Kidney epithelial cell (primary cell): ENCODE data around the gene MAGI3. TPM values are rescaled to one million over a fixed set of nuclear protein-coding genes. Genes with fewer than 3 reads are reported as not detected.
"Not testable (repeated sequence)": the region's sequence is repeated elsewhere in the genome, so short reads cannot be mapped to it uniquely, and the experiment has no call there.

Experiments used
- DNase-seq: peaks from one replicate; pipeline ENCODE4 v3.0.0-alpha.2; 2010; ENCODE audit warnings: low read depth
- H3K27me3 ChIP-seq: 2 replicates; pipeline ENCODE4 v1.6.0; 2011; ENCODE audit warnings: low read length; ENCODE audit not compliant: control insufficient read depth, insufficient read depth
- H3K36me3 ChIP-seq: 2 replicates; pipeline ENCODE4 v1.5.1; 2011; ENCODE audit warnings: low read length; ENCODE audit not compliant: control insufficient read depth, insufficient read depth
- H3K4me3 ChIP-seq: 2 replicates; pipeline ENCODE4 v1.5.1; 2011; ENCODE audit warnings: low read depth, mild to moderate bottlenecking, control low read depth, low read length
- total RNA-seq: library from RNA; depleted of rRNA; stranded (reverse); fragments of >200 nt; gene quantifications from 2 replicates; pipeline ENCODE4 v1.2.3, GENCODE V29; 2015
- TF ChIP-seq, protein P1 (sequence below): IDR thresholded peaks from 2 replicates; pipeline ENCODE4 v1.5.1; 2011; ENCODE audit warnings: mild to moderate bottlenecking, moderate library complexity, low read length, control low read depth, inconsistent platforms; ENCODE audit not compliant: insufficient read depth, poor library complexity, severe bottlenecking

Gene MAGI3
- total RNA-seq, 1 donor from 2014 or later: 3.7 TPM

DNA sequence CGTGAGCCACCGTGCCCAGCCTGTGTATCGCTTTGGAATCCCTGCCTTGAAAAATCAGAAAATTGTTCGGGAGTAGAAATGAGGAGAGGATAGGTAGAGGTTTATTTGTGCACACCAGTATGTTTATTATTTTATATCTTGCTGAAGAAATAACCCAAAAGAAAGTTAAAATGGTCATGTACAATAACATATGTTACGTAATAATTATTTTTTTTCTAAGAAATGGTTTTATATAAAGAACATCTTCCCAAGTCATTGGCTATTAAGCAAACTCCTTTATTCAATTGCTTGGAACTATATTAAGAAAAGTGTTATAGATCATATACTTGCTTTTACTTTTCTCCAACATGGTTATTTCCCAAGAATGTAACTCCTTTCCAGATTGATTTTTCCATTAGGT, 197.2 kb downstream of the MAGI3 start:
- DNase-seq: no peak
- Histone ChIP-seq H3K4me3 (no peak overlapping the region), H3K27me3 (no peaks in the 10 kb centered on the region), H3K36me3 (no peaks in the 10 kb centered on the region)
- TF ChIP-seq, protein P1, sequence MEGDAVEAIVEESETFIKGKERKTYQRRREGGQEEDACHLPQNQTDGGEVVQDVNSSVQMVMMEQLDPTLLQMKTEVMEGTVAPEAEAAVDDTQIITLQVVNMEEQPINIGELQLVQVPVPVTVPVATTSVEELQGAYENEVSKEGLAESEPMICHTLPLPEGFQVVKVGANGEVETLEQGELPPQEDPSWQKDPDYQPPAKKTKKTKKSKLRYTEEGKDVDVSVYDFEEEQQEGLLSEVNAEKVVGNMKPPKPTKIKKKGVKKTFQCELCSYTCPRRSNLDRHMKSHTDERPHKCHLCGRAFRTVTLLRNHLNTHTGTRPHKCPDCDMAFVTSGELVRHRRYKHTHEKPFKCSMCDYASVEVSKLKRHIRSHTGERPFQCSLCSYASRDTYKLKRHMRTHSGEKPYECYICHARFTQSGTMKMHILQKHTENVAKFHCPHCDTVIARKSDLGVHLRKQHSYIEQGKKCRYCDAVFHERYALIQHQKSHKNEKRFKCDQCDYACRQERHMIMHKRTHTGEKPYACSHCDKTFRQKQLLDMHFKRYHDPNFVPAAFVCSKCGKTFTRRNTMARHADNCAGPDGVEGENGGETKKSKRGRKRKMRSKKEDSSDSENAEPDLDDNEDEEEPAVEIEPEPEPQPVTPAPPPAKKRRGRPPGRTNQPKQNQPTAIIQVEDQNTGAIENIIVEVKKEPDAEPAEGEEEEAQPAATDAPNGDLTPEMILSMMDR: no peak

DNA sequence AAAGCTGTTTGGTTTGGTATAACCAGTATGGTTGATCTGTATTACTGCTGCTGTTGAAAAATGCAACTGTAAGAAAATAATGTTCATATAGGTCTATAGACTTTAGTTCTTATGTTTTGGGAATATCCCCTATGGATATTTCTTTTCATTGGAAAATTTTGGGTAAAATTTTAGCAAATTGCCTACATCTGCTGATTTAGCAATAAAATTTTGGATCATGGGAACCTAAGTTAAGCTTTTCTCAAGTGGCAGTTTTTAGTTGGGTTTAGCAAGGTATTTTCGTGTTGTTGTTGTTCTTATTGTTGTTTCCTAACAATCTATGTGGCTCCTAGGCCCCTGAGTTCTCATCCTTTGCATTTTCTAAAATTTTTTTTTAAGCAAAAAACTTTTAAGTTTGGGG, 201.9 kb downstream of the MAGI3 start:
- DNase-seq: no peak
- H3K27me3 ChIP-seq: no peaks in the 10 kb centered on the region
- TF ChIP-seq, protein P1: no peak
- no peak overlapping the region for H3K4me3 ChIP-seq
- H3K36me3 ChIP-seq: no peaks in the 10 kb centered on the region

DNA sequence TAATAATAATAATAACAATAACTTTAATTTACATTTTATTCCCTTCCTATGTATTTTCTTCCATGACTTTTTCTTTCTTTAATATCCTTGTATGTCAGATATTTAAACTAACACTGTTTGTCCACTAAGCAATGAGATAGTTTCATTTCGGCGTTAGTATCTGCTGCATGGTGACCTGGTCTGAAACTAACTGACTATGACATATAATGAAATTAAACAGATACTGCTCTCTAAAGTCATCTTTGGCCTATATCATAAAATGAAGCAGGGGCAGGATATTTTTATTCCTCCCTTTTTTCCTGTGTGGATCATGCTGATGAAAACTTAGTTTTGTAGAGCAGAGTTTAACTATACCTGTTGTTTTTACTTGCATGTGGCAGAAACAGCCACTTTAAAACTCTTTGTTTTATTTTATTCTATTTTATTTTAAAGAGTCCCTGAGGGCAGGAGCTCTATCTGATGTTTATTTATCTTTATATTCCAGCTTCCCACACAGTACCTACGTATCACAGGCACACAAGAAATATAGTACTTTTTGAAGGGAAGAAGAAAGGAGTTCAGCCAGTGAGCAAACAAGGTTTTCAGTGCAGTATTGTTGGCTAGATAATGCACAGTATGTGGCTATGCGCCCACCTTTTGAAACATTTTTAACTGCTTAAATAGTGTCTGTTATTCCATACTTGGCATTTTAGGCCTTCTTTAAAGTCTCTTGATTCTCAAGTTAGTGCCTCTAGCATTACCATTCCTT, 203.4 kb downstream of the MAGI3 start:
- Histone ChIP-seq H3K4me3 (no peak overlapping the region), H3K36me3 (no peaks in the 10 kb centered on the region), H3K27me3 (no peaks in the 10 kb centered on the region)
- TF ChIP-seq, protein P1: no peak
- no peak for DNase-seq

DNA sequence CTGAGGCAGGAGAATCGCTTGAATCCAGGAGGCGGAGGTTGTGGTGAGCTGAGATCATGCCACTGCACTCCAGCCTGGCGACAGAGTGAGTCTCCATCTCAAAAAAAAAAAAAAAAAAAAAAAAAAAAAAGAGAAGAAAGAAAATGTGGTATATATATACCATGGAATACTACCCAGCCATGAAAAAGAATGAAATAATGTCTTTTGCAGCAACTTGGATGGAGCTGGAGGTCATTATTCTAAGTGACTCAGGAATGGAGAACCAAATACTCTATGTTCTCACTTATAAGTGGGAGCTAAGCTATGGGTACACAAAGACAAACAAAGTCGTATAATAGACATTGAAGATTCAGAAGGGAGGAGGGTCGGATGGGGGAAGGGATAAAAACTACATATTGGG, 214.2 kb downstream of the MAGI3 start:
- H3K4me3 ChIP-seq, H3K27me3 ChIP-seq, H3K36me3 ChIP-seq, DNase-seq: not testable (repeated sequence)

- TF ChIP-seq, protein P1: no peak
- Histone ChIP-seq H3K27me3 (no peaks in the 10 kb centered on the region), H3K4me3 (no peak overlapping the region), H3K36me3 (no peaks in the 10 kb centered on the region)
- DNase-seq: no peak
Measured at GRCh38 chr1:113605146-113605545, 214.8 kb downstream of the MAGI3 start.

- Histone ChIP-seq H3K27me3 (no peaks in the 10 kb centered on the region), H3K4me3 (no peak overlapping the region), H3K36me3 (no peaks in the 10 kb centered on the region)
- TF ChIP-seq, protein P1: no peak
- no peak for DNase-seq
Measured at GRCh38 chr1:113608399-113608798, 218.1 kb downstream of the MAGI3 start.
